ENCODE data around the gene RBBP6.

DNA sequence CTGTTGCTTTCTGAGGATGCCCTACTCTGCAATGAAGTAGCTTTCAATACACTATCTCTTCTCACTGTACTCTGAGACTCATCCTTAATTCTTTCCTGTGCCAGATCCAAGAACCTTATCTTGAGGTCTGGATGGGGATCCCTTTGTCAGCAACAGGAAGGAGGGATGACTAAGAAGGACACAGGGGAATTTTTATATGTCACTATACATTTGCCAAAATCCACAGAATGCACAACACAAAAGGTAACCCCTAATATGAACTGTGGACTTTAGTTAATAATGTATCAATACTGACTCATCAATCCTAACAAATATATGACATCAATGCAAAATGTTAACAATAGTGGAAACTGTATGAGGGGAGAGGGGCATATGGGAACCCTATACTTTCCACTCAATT, 4.7 kb upstream of the RBBP6 start:
- TF ChIP-seq YY1 (IDR thresholded peaks at IDR 0.05; ENCODE audit: insufficient read depth, insufficient read length) (no peak), ZNF274 (IDR thresholded peaks at IDR 0.05; ENCODE audit: low read depth, low read length) (no peak), SUZ12 (IDR thresholded peaks at IDR 0.05; ENCODE audit: extremely low read depth, insufficient read depth, insufficient read length) (no peak)

Measured in NT2/D1 (cell line).